Mammary epithelial cell (primary cell): ENCODE results near the gene ZCCHC24.

Experiments used
- EZH2 ChIP-seq: IDR thresholded peaks from 2 replicates; pipeline ENCODE4 v1.6.1; 2012; ENCODE audit warnings: low read length, inconsistent platforms, borderline replicate concordance
- TF ChIP-seq, protein P1 (sequence below), 2 donors: IDR thresholded peaks in 1 of 2; conservative IDR thresholded peaks in 1 of 2; 2 replicates each; pipeline ENCODE4 v1.5.1; 2011 to 2012; ENCODE audit warnings: inconsistent platforms in 2 of 2, low read length in 2 of 2, mild to moderate bottlenecking in 2 of 2, control low read depth in 1 of 2, low read depth in 1 of 2; ENCODE audit not compliant: insufficient read depth in 1 of 2; ENCODE audit errors: extremely low read depth in 1 of 2

DNA sequence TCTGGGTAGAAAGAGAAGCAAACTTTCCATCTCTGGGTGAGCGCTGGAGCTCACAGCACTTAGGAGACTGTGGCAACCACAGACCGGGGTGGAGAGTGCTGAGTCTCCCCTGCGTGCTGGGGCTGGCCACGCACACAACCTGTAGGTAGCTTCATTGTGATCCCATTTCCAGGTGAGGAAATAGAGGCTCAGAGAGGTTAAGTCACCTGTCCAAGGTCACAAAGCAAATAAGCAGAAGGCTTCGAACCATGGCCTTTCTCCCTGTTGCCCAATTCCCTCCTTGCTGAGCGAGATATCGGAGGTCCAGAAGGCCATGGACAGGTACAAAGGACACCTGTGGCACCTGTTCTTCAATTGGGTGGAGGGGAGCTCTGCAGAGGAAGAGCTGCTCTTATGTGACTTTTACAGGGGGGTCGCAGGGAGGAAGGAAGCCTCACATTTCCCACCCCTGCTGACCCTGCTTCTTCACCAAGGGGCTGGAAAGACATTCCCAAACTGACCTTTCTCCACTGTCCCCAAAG is 39.4 kb downstream of the ZCCHC24 start:
- TF ChIP-seq, protein P1, sequence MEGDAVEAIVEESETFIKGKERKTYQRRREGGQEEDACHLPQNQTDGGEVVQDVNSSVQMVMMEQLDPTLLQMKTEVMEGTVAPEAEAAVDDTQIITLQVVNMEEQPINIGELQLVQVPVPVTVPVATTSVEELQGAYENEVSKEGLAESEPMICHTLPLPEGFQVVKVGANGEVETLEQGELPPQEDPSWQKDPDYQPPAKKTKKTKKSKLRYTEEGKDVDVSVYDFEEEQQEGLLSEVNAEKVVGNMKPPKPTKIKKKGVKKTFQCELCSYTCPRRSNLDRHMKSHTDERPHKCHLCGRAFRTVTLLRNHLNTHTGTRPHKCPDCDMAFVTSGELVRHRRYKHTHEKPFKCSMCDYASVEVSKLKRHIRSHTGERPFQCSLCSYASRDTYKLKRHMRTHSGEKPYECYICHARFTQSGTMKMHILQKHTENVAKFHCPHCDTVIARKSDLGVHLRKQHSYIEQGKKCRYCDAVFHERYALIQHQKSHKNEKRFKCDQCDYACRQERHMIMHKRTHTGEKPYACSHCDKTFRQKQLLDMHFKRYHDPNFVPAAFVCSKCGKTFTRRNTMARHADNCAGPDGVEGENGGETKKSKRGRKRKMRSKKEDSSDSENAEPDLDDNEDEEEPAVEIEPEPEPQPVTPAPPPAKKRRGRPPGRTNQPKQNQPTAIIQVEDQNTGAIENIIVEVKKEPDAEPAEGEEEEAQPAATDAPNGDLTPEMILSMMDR (conservative IDR thresholded peaks at IDR 0.05 in 1 of 2, IDR thresholded peaks at IDR 0.05 in 1 of 2; ENCODE audit: extremely low read depth in 1 of 2, insufficient read depth in 1 of 2, low read depth in 1 of 2, low read length in 2 of 2): no peak
- no peak for TF ChIP-seq EZH2
